Peyer's patch (tissue), 4 donors: ENCODE results near the gene NUDT16L1. TPM values are rescaled to one million over a fixed set of nuclear protein-coding genes. Genes with fewer than 3 reads are reported as not detected.
A peak's percentile ranks its signal among the peaks of the same experiment; 100 is the strongest.

ENCODE experiments used
- DNase-seq, 3 donors: peaks; one replicate each; pipeline ENCODE4 v3.0.0-alpha.2; 2017 to 2019
- H3K27ac ChIP-seq, 4 donors: fragments of 200-600 bp; sonication (generic); one replicate each; pipeline ENCODE4 v1.5.1; 2016 to 2019
- H3K27me3 ChIP-seq, 2 donors: fragments of 200-600 bp; sonication (generic); one replicate each; pipeline ENCODE4 v1.5.1; 2019
- H3K36me3 ChIP-seq, 3 donors: fragments of 200-600 bp; sonication (generic); one replicate each; pipeline ENCODE4 v1.5.1; 2016 to 2019
- H3K4me1 ChIP-seq, 4 donors: fragments of 200-600 bp; sonication (generic); one replicate each; pipeline ENCODE4 v1.5.1; 2016 to 2019
- H3K4me3 ChIP-seq, 4 donors: fragments of 200-600 bp; sonication (generic); 1 replicate in 3 of 4; 2 replicates in 1 of 4; pipeline ENCODE4 v1.5.1; 2016 to 2019; ENCODE audit warnings: mild to moderate bottlenecking in 1 of 4
- H3K9me3 ChIP-seq, 4 donors: fragments of 200-600 bp; sonication (generic); one replicate each; pipeline ENCODE4 v1.5.1; 2016 to 2019; ENCODE audit warnings: mild to moderate bottlenecking in 1 of 4
- POLR2A ChIP-seq, 2 donors: fragments of 450-650 bp; IDR thresholded peaks; one replicate each; pipeline ENCODE4 v1.5.1; 2017; ENCODE audit warnings: antibody characterized with exemption in 2 of 2, mild to moderate bottlenecking in 2 of 2, moderate library complexity in 2 of 2
- total RNA-seq, 4 donors: library from RNA; depleted of rRNA; stranded (reverse); fragments of >200 nt; gene quantifications; one replicate each; pipeline ENCODE4 v1.1.0, GENCODE V29; 2016
- TF ChIP-seq, protein P1 (sequence below), 6 experiments: fragments of 450-650 bp in 4 of 6; fragments of 200-600 bp in 2 of 6; sonication (generic) in 1 of 6; IDR thresholded peaks; one replicate each; pipeline ENCODE4 v1.5.1; 2017 to 2019; ENCODE audit warnings: antibody characterized with exemption in 6 of 6, mild to moderate bottlenecking in 3 of 6, moderate library complexity in 1 of 6

Gene NUDT16L1
- total RNA-seq, 4 donors from 2014 or later, result 19.0 to 53.6 (median 40.1) TPM

DNA sequence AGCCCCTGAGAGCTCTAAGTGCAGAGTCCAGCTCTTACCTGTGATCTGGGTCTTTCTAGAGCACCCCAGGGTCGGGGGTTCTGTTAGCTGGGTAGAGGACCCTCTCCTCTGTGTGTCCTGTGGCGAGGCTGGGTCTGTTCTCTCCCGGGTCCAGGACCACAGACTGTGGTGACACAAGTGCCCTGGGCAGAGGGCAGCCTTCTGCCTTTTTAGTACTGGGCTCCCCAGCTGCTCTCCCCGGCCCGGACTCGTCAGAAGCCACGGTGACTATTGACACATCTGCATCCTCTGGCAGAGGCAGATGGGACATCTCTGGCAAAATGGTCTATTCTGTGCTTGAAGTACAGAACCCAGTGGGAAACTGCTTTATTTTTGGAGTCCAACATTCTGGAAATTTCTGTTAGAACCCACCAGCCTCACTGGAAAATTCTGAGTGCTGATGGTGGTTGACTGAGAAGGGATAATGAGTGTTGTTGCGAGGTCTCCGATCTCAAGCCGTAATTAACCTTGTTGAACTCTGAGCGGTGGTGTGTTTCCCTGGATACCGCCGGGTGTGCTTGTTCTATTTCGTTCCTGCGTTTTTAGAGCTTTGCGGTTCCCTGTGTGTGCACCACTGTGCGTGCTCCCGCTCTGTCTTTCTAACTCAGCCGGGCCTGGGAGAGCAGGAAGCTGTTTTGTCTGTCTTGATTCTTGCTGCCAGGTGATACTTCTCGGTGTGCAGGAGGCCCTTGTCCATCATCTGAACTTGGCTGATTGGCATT, 26.0 kb upstream of the NUDT16L1 start:
- Histone ChIP-seq H3K36me3 (peaks cover 0 to 59% (median 0%) of the 10 kb centered on the region in 3 donors), H3K4me1 (peaks cover 0 to 27% (median 8%) of the 10 kb centered on the region in 4 donors), H3K27me3 (no peaks in the 10 kb centered on the region), H3K4me3 (no peak overlapping the region), H3K27ac (no peak overlapping the region), H3K9me3 (no peaks in the 10 kb centered on the region)
- no peak for TF ChIP-seq POLR2A (IDR thresholded peaks at IDR 0.05)
- TF ChIP-seq, protein P1, sequence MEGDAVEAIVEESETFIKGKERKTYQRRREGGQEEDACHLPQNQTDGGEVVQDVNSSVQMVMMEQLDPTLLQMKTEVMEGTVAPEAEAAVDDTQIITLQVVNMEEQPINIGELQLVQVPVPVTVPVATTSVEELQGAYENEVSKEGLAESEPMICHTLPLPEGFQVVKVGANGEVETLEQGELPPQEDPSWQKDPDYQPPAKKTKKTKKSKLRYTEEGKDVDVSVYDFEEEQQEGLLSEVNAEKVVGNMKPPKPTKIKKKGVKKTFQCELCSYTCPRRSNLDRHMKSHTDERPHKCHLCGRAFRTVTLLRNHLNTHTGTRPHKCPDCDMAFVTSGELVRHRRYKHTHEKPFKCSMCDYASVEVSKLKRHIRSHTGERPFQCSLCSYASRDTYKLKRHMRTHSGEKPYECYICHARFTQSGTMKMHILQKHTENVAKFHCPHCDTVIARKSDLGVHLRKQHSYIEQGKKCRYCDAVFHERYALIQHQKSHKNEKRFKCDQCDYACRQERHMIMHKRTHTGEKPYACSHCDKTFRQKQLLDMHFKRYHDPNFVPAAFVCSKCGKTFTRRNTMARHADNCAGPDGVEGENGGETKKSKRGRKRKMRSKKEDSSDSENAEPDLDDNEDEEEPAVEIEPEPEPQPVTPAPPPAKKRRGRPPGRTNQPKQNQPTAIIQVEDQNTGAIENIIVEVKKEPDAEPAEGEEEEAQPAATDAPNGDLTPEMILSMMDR (IDR thresholded peaks at IDR 0.05), result no peak
- DNase-seq, result no peak

DNA sequence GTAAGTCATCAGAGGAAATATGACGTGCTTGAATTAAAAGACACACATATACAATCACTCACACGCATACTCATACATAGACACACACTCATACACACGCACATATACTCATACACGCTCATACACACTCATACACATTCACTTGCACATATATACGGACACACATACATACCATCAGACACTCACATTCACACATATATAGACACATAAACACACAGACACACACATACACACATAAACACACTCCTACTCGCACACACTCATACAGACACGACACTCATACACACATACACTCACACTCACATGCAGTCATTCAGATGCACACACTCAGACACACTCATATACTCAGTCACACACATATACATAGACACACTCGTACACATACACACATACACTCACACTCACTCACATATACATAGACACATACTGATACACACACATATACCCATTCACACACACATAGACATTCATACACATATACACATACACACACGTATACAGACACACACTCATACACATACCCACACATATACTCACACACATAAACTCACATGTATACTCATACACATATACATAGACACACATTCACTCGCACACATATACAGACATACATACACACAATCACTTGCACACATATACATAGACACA, 24.9 kb upstream of the NUDT16L1 start:
- H3K4me3 ChIP-seq, result no peak overlapping the region
- peaks cover 0 to 25% (median 8%) of the 10 kb centered on the region in 4 donors for H3K4me1 ChIP-seq
- H3K27me3 ChIP-seq, result no peaks in the 10 kb centered on the region
- DNase-seq, result no peak
- no peak for TF ChIP-seq POLR2A (IDR thresholded peaks at IDR 0.05)
- TF ChIP-seq, protein P1 (IDR thresholded peaks at IDR 0.05), result no peak
- peaks cover 0 to 70% (median 0%) of the 10 kb centered on the region in 3 donors for H3K36me3 ChIP-seq
- H3K27ac ChIP-seq, result no peak overlapping the region
- no peaks in the 10 kb centered on the region for H3K9me3 ChIP-seq

DNA sequence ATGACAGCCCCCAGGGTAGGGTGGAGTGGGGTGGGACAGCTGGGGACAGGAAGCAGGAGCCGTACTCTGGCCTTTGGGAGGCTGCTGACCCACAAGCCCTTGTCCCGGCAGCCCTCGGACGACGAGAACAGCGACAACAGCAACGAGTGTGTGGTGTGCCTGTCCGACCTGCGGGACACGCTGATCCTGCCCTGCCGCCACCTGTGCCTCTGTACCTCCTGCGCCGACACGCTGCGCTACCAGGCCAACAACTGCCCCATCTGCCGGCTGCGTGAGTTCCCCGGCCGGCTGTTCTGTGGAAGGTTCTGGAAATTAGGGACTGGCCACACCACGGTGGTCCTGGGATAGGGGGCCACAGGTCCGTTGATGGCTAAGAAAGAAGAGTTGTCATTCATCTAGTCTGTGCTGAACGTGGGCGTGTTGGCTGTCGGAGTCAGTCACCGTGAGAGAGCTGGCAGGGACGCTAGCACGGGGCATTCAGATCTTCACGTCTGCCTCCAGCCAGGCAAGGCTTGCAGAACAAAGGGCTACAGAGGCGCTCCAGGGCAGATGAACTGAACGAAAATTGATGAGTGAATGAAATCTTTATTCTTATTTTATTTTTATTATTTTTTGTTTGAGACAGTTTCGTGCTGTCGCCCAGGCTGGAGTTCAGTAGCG, 19.8 kb upstream of the NUDT16L1 start:
- no peak for DNase-seq
- peaks cover 0 to 58% (median 0%) of the 10 kb centered on the region in 3 donors for H3K36me3 ChIP-seq
- H3K27me3 ChIP-seq, result no peaks in the 10 kb centered on the region

DNA sequence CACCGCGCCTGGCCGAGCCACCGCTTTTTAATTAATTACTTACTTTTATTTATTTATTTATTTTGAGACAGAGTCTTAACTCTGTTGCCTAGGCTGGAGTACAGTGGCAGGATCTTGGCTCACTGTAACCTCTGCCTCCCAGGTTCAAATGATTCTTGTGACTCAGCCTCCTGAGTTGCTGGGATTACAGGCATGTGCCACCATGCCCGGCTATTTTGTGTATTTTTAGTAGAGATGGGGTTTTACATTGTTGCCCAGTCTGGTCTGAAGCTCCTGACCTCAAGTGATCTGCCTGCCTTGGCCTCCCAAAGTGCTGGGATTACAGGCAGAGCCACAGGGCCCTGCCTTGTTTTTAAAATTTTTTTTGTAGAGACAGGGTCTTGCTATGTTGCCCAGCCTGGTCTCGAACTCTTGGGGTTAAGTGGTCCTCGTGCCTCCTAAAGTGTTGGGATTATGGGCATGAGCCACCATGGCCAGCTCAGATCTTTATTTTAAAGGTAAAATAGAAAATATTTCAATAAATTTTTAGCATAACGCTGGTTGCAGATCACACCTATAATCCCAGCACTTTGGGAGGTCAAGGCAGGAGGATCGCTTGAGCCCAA, 18.3 kb upstream of the NUDT16L1 start:
- TF ChIP-seq, protein P1 (IDR thresholded peaks at IDR 0.05), result no peak
- no peak for TF ChIP-seq POLR2A (IDR thresholded peaks at IDR 0.05)
- Histone ChIP-seq H3K27ac (peak overlapping the region in 1 of 4 donors; percentile 44), H3K9me3 (no peaks in the 10 kb centered on the region), H3K4me1 (peaks cover 6 to 21% (median 12%) of the 10 kb centered on the region in 4 donors), H3K4me3 (no peak overlapping the region), H3K36me3 (peaks cover 0 to 43% (median 0%) of the 10 kb centered on the region in 3 donors), H3K27me3 (no peaks in the 10 kb centered on the region)
- no peak for DNase-seq

More for the DNA sequence above, 19.8 kb upstream of the NUDT16L1 start:
- Histone ChIP-seq H3K27ac (no peak overlapping the region), H3K9me3 (no peaks in the 10 kb centered on the region), H3K4me1 (peaks cover 0 to 18% (median 7%) of the 10 kb centered on the region in 4 donors), H3K4me3 (no peak overlapping the region)
- TF ChIP-seq, protein P1 (IDR thresholded peaks at IDR 0.05), result no peak
- no peak for TF ChIP-seq POLR2A (IDR thresholded peaks at IDR 0.05)
